H9 (cell line): Measurements from ENCODE around the gene EMC8. TPM values are rescaled to one million over a fixed set of nuclear protein-coding genes. Genes with fewer than 3 reads are reported as not detected.

Experiments used
- DNase-seq: peaks from one replicate; pipeline ENCODE4 v3.0.0-alpha.2; 2017
- H2AFZ ChIP-seq: one replicate; pipeline ENCODE4 v1.6.1; 2013; ENCODE audit warnings: mild to moderate bottlenecking, low read length, control low read depth, moderate library complexity
- H2AK5ac ChIP-seq: 2 replicates; pipeline ENCODE4 v1.6.1; 2013; ENCODE audit warnings: low read length, control low read depth, mixed read lengths; ENCODE audit not compliant: insufficient read length
- H2BK120ac ChIP-seq: one replicate; pipeline ENCODE4 v1.6.1; 2013; ENCODE audit warnings: low read depth, mild to moderate bottlenecking, low read length, control low read depth, inconsistent platforms; ENCODE audit not compliant: poor library complexity, severe bottlenecking
- H2BK12ac ChIP-seq: 2 replicates; pipeline ENCODE4 v1.6.1; 2013; ENCODE audit warnings: low read length, control low read depth, mixed read lengths, low read depth; ENCODE audit not compliant: insufficient read length
- H2BK15ac ChIP-seq: 2 replicates; pipeline ENCODE4 v1.6.1; 2013; ENCODE audit warnings: low read depth, low read length, control low read depth
- H2BK20ac ChIP-seq: one replicate; pipeline ENCODE4 v1.6.1; 2013; ENCODE audit warnings: low read depth, mild to moderate bottlenecking, low read length, control low read depth, inconsistent platforms; ENCODE audit not compliant: poor library complexity, severe bottlenecking
- H2BK5ac ChIP-seq: 2 replicates; pipeline ENCODE4 v1.6.1; 2013; ENCODE audit warnings: low read length, control low read depth, mixed read lengths; ENCODE audit not compliant: insufficient read length
- H3K14ac ChIP-seq: 2 replicates; pipeline ENCODE4 v1.6.1; 2013; ENCODE audit warnings: low read length, control low read depth; ENCODE audit not compliant: insufficient read depth
- H3K18ac ChIP-seq: 2 replicates; pipeline ENCODE4 v1.6.1; 2013; ENCODE audit warnings: low read depth, mild to moderate bottlenecking, mixed read lengths, low read length, control low read depth; ENCODE audit not compliant: insufficient read length
- H3K23ac ChIP-seq: 2 replicates; pipeline ENCODE4 v1.6.1; 2013; ENCODE audit warnings: low read length, control low read depth, mixed read lengths, low read depth; ENCODE audit not compliant: insufficient read length
- H3K23me2 ChIP-seq: 2 replicates; pipeline ENCODE4 v1.6.1; 2013; ENCODE audit warnings: low read depth, mild to moderate bottlenecking, mixed read lengths, low read length, control low read depth; ENCODE audit not compliant: insufficient read length, poor library complexity, severe bottlenecking
- H3K27ac ChIP-seq: 2 replicates; pipeline ENCODE4 v1.5.1; 2013; ENCODE audit warnings: low read length, control low read depth, mixed read lengths, low read depth; ENCODE audit not compliant: insufficient read length
- H3K27me3 ChIP-seq: 2 replicates; pipeline ENCODE4 v1.6.1; 2013; ENCODE audit warnings: low read length, control low read depth, inconsistent platforms; ENCODE audit not compliant: insufficient read depth
- H3K4ac ChIP-seq: 2 replicates; pipeline ENCODE4 v1.6.1; 2013; ENCODE audit warnings: low read depth, mild to moderate bottlenecking, control low read depth, inconsistent platforms, low read length, moderate library complexity
- H3K4me1 ChIP-seq: 2 replicates; pipeline ENCODE4 v1.6.1; 2013; ENCODE audit warnings: low read length, control low read depth, inconsistent platforms; ENCODE audit not compliant: insufficient read depth
- H3K4me2 ChIP-seq: 2 replicates; pipeline ENCODE4 v1.6.1; 2013; ENCODE audit warnings: low read length, control low read depth, mixed read lengths; ENCODE audit not compliant: insufficient read length, insufficient read depth
- H3K56ac ChIP-seq: 2 replicates; pipeline ENCODE4 v1.6.1; 2013; ENCODE audit warnings: low read depth, mild to moderate bottlenecking, mixed read lengths, low read length, control low read depth; ENCODE audit not compliant: insufficient read length
- H3K79me1 ChIP-seq: 2 replicates; pipeline ENCODE4 v1.6.1; 2013; ENCODE audit warnings: low read depth, mild to moderate bottlenecking, moderate library complexity, low read length, control low read depth, inconsistent platforms; ENCODE audit not compliant: insufficient read depth, poor library complexity, severe bottlenecking
- H3K79me2 ChIP-seq: 2 replicates; pipeline ENCODE4 v1.6.1; 2013; ENCODE audit warnings: low read length, control low read depth, inconsistent platforms; ENCODE audit not compliant: insufficient read depth
- H3K9ac ChIP-seq: 2 replicates; pipeline ENCODE4 v1.6.1; 2013; ENCODE audit warnings: low read length, control low read depth, mixed read lengths; ENCODE audit not compliant: insufficient read length; ENCODE audit errors: extremely low read depth
- H3K9me3 ChIP-seq: one replicate; pipeline ENCODE4 v1.6.1; 2013; ENCODE audit warnings: low read depth, low read length, inconsistent platforms; ENCODE audit not compliant: control insufficient read depth
- H3T11ph ChIP-seq: one replicate; pipeline ENCODE4 v1.6.1; 2013; ENCODE audit warnings: mild to moderate bottlenecking, low read length, control low read depth, inconsistent platforms
- H4K20me1 ChIP-seq: one replicate; pipeline ENCODE4 v1.6.1; 2013; ENCODE audit not compliant: control insufficient read depth, insufficient read length, insufficient read depth
- H4K5ac ChIP-seq: 2 replicates; pipeline ENCODE4 v1.6.1; 2013; ENCODE audit warnings: low read depth, mild to moderate bottlenecking, mixed read lengths, low read length, control low read depth; ENCODE audit not compliant: insufficient read length
- H4K8ac ChIP-seq: replicated peaks from 2 replicates; pipeline ENCODE4 v1.6.1; 2013; ENCODE audit warnings: low read length, control low read depth, mixed read lengths, low read depth; ENCODE audit not compliant: insufficient read length
- H4K91ac ChIP-seq: 2 replicates; pipeline ENCODE4 v1.6.1; 2013; ENCODE audit warnings: low read depth, mild to moderate bottlenecking, moderate library complexity, mixed read lengths, low read length, control low read depth; ENCODE audit not compliant: insufficient read length
- H3K27ac Mint-ChIP-seq, 3 experiments: 2 replicates in 2 of 3; 3 replicates in 1 of 3; pipeline ENCODE4 v1.8.0; 2020 to 2021; ENCODE audit warnings: mixed read lengths in 3 of 3, mild to moderate bottlenecking in 1 of 3, moderate library complexity in 1 of 3
- H3K27me3 Mint-ChIP-seq: 2 replicates; pipeline ENCODE4 v1.8.0; 2021; ENCODE audit warnings: low read depth, mild to moderate bottlenecking, moderate library complexity, mixed read lengths
- H3K36me3 Mint-ChIP-seq, 3 experiments: 2 replicates in 2 of 3; 3 replicates in 1 of 3; pipeline ENCODE4 v1.8.0; 2020 to 2021; ENCODE audit warnings: low read depth in 3 of 3, mixed read lengths in 3 of 3; ENCODE audit not compliant: insufficient read depth in 1 of 3
- H3K4me1 Mint-ChIP-seq, 2 experiments: 2 replicates each; pipeline ENCODE4 v1.8.0; 2020; ENCODE audit warnings: mixed read lengths in 2 of 2
- H3K4me3 Mint-ChIP-seq, 2 experiments: 2 replicates in 1 of 2; 3 replicates in 1 of 2; pipeline ENCODE4 v1.8.0; 2020 to 2021; ENCODE audit warnings: mild to moderate bottlenecking in 2 of 2, mixed read lengths in 2 of 2, moderate library complexity in 1 of 2
- H3K9me3 Mint-ChIP-seq, 2 experiments: 2 replicates in 1 of 2; 3 replicates in 1 of 2; pipeline ENCODE4 v1.8.0; 2020; ENCODE audit warnings: mild to moderate bottlenecking in 2 of 2, mixed read lengths in 2 of 2, moderate library complexity in 1 of 2
- WGBS: extraction: QIAGEN DNeasy Blood & Tissue Kit; methylation state at CpG from one replicate; pipeline ENCODE4 v1.1.7; 2013; ENCODE audit warnings: missing lambda C conversion rate, low lambda C conversion rate, mixed read lengths; ENCODE audit not compliant: insufficient read length; ENCODE audit errors: extremely low coverage; 5-methylcytosine and 5-hydroxymethylcytosine counted together
- total RNA-seq: library from RNA; stranded (reverse); gene quantifications from 2 replicates; pipeline ENCODE4 v1.2.1, GENCODE V29; 2021
- TF ChIP-seq, protein P1 (sequence below): fragments of 200-600 bp; sonication (generic); conservative IDR thresholded peaks from 3 replicates; pipeline ENCODE4 v1.8.0; 2021; ENCODE audit warnings: antibody characterized with exemption, mild to moderate bottlenecking

EMC8 gene
- total RNA-seq, 1 experiment from 2014 or later = 52.3 TPM

- Histone ChIP-seq H3K9me3 (no peaks in the 10 kb centered on the region), H3K27ac (no peak overlapping the region), H3K14ac (no peak overlapping the region), H2BK20ac (no peak overlapping the region), H3K56ac (no peak overlapping the region), H3K27me3 (no peaks in the 10 kb centered on the region; the same call in 1 of the 2 replicates), H4K8ac (no peak overlapping the region), H2BK5ac (no peak overlapping the region), H2BK12ac (no peak overlapping the region), H3T11ph (no peak overlapping the region), H3K4ac (no peak overlapping the region), H2AK5ac (no peak overlapping the region), H3K79me1 (no peaks in the 10 kb centered on the region), H3K9ac (no peak overlapping the region), H3K4me2 (no peak overlapping the region), H3K18ac (no peak overlapping the region), H3K23me2 (no peaks in the 10 kb centered on the region), H4K20me1 (no peaks in the 10 kb centered on the region), H4K5ac (no peak overlapping the region), H4K91ac (no peak overlapping the region), H3K23ac (no peak overlapping the region), H2BK15ac (no peak overlapping the region), H3K79me2 (no peaks in the 10 kb centered on the region), H2BK120ac (no peak overlapping the region), H3K4me1 (no peaks in the 10 kb centered on the region), H2AFZ (no peak overlapping the region)
- WGBS = no CpG with 5 or more reads among the region's 15 CpGs
- Mint-ChIP-seq H3K4me1 (peaks cover 8% of the 10 kb centered on the region in 2 experiments; a peak in 3 of 4 replicates), H3K27ac (peak overlapping the region in 1 of 3 experiments; percentile 73; a peak in 2 of 7 replicates), H3K27me3 (peaks cover 6% of the 10 kb centered on the region), H3K36me3 (no peaks in the 10 kb centered on the region), H3K4me3 (no peak overlapping the region), H3K9me3 (no peaks in the 10 kb centered on the region)
- DNase-seq = no peak
- TF ChIP-seq, protein P1, sequence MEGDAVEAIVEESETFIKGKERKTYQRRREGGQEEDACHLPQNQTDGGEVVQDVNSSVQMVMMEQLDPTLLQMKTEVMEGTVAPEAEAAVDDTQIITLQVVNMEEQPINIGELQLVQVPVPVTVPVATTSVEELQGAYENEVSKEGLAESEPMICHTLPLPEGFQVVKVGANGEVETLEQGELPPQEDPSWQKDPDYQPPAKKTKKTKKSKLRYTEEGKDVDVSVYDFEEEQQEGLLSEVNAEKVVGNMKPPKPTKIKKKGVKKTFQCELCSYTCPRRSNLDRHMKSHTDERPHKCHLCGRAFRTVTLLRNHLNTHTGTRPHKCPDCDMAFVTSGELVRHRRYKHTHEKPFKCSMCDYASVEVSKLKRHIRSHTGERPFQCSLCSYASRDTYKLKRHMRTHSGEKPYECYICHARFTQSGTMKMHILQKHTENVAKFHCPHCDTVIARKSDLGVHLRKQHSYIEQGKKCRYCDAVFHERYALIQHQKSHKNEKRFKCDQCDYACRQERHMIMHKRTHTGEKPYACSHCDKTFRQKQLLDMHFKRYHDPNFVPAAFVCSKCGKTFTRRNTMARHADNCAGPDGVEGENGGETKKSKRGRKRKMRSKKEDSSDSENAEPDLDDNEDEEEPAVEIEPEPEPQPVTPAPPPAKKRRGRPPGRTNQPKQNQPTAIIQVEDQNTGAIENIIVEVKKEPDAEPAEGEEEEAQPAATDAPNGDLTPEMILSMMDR = no peak
Measured at GRCh38 chr16:85847036-85847435, 47.7 kb upstream of the EMC8 start.
